Panc1 (cell line): Measurements from ENCODE around the gene MYO18B. TPM values are rescaled to one million over a fixed set of nuclear protein-coding genes. Genes with fewer than 3 reads are reported as not detected.

Source experiments
- ATAC-seq: fragments of 200-7000 bp; cut with Tn5 transposase; 2 replicates; pipeline ENCODE4 v1.9.1; 2020; ENCODE audit warnings: mild to moderate bottlenecking, moderate library complexity
- BruUV-seq: library from RNA; stranded (reverse); fragments of 400-500 nt; replicated peaks from 2 replicates; lab custom pipeline; 2021; lab: Mats Ljungman, UMichigan
- CTCF ChIA-PET: fragments of 300-600 bp; sonication (Branson Sonifier 250); formaldehyde crosslinking; loops from one replicate; lab custom pipeline; 2022; ENCODE audit warnings: antibody characterized with exemption; lab: Charles Lee
- POLR2A ChIA-PET: fragments of 300-600 bp; sonication (Branson Sonifier 250); formaldehyde crosslinking; loops from one replicate; lab custom pipeline; 2022; ENCODE audit warnings: antibody characterized with exemption; lab: Charles Lee
- DNase-seq: peaks from one replicate; pipeline ENCODE4 v3.0.0-alpha.2; 2010; ENCODE audit warnings: low read depth, low spot score
- H3K27ac ChIP-seq: 2 replicates; pipeline ENCODE4 v1.5.1; 2011; ENCODE audit warnings: mild to moderate bottlenecking, low read length, inconsistent platforms
- H3K27me3 ChIP-seq: fragments of 200-500 bp; sonication (Bioruptor generic); 2 replicates; pipeline ENCODE4 v1.6.0; 2014; ENCODE audit warnings: low read length, inconsistent platforms; ENCODE audit not compliant: control insufficient read depth, insufficient read depth
- H3K36me3 ChIP-seq: fragments of 200-500 bp; sonication (Bioruptor generic); 2 replicates; pipeline ENCODE4 v1.5.1; 2014; ENCODE audit warnings: inconsistent platforms, mild to moderate bottlenecking, low read length, moderate library complexity; ENCODE audit not compliant: control insufficient read depth, insufficient read depth
- H3K4me1 ChIP-seq: 2 replicates; pipeline ENCODE4 v1.5.1; 2011; ENCODE audit warnings: inconsistent platforms, mild to moderate bottlenecking, low read length, moderate library complexity; ENCODE audit not compliant: control insufficient read depth, insufficient read depth
- H3K4me3 ChIP-seq, 2 experiments: 2 replicates each; pipeline ENCODE4 v1.5.1; 2011 to 2012; ENCODE audit warnings: low read depth in 2 of 2, low read length in 2 of 2, mild to moderate bottlenecking in 2 of 2, inconsistent platforms in 1 of 2, moderate library complexity in 1 of 2
- H3K9me3 ChIP-seq: fragments of 200-500 bp; sonication (Bioruptor generic); 2 replicates; pipeline ENCODE4 v1.5.1; 2014; ENCODE audit warnings: low read depth, mild to moderate bottlenecking, inconsistent platforms, low read length, moderate library complexity; ENCODE audit not compliant: control insufficient read depth, insufficient read depth
- POLR2AphosphoS5 ChIP-seq: IDR thresholded peaks from 2 replicates; pipeline ENCODE4 v1.6.1; 2012; ENCODE audit warnings: mild to moderate bottlenecking, low read depth, low read length, moderate library complexity
- SIN3A ChIP-seq: IDR thresholded peaks from 2 replicates; pipeline ENCODE4 v1.6.1; 2012; ENCODE audit warnings: low read depth, mild to moderate bottlenecking, low read length, moderate library complexity, borderline replicate concordance; ENCODE audit not compliant: insufficient read depth
- TCF7L2 ChIP-seq: IDR thresholded peaks from 2 replicates; pipeline ENCODE4 v1.6.1; 2011; ENCODE audit warnings: mild to moderate bottlenecking, low read depth, low read length, inconsistent platforms
- in situ Hi-C: cut with HindIII; loops from 2 replicates; pipeline ENCODE4 v1.10.0; 2016; ENCODE audit warnings: low sequenced_read_pairs, low pct_unique_long_range_greater_than_20kb
- intact Hi-C: fragments of 100-400 bp; cut with micrococcal nuclease; formaldehyde crosslinking; loops from one replicate; pipeline ENCODE4 v1.10.0; 2022; ENCODE audit not compliant: unreplicated experiment
- total RNA-seq: library from RNA; stranded (reverse); gene quantifications from one replicate; pipeline ENCODE4 v1.2.1, GENCODE V29; 2021; ENCODE audit not compliant: unreplicated experiment
- TF ChIP-seq, protein P1 (sequence below), 2 experiments: IDR thresholded peaks; 2 replicates each; pipeline ENCODE4 v1.6.1; 2011 to 2012; ENCODE audit warnings: low read depth in 2 of 2, control low read depth in 1 of 2, low read length in 1 of 2, mild to moderate bottlenecking in 1 of 2, moderate library complexity in 1 of 2; ENCODE audit not compliant: insufficient read depth in 1 of 2
- TF ChIP-seq, protein P2 (sequence below): fragments of 450-650 bp; IDR thresholded peaks from 2 replicates; pipeline ENCODE4 v1.5.1; 2017; ENCODE audit warnings: mild to moderate bottlenecking

MYO18B gene
- total RNA-seq, 1 experiment from 2014 or later = not detected

DNA sequence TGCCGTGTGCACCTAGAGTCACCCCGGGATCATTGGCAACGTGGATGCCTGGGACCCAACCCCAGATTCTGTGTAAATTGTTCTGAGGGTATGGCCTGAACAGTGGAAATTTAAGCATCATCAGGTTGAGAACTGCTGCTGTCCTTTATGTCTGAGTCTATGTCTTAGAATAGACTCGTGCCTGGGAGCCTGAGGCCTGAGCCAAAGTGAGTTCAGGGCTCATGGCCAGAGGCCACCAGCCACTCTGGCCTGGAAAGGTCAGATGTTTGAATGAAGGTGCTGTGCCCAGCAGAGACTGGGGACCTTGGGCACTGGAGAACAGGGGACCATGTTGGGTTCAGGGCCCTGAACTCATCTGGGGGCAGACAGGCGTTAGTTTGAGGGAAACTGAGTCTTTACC is 91.1 kb downstream of the MYO18B start:
- no TSS peak for BruUV-seq
- Histone ChIP-seq H3K27me3 (no peaks in the 10 kb centered on the region), H3K9me3 (no peaks in the 10 kb centered on the region), H3K4me1 (no peaks in the 10 kb centered on the region), H3K36me3 (no peaks in the 10 kb centered on the region), H3K4me3 (no peak overlapping the region), H3K27ac (no peak overlapping the region)
- DNase-seq (no peak), ATAC-seq (no peak)
- in situ Hi-C loops (no loop called here), intact Hi-C loops (no loop called here)
- TF ChIP-seq TCF7L2 (no peak), POLR2AphosphoS5 (no peak), SIN3A (no peak)
- TF ChIP-seq, protein P1, sequence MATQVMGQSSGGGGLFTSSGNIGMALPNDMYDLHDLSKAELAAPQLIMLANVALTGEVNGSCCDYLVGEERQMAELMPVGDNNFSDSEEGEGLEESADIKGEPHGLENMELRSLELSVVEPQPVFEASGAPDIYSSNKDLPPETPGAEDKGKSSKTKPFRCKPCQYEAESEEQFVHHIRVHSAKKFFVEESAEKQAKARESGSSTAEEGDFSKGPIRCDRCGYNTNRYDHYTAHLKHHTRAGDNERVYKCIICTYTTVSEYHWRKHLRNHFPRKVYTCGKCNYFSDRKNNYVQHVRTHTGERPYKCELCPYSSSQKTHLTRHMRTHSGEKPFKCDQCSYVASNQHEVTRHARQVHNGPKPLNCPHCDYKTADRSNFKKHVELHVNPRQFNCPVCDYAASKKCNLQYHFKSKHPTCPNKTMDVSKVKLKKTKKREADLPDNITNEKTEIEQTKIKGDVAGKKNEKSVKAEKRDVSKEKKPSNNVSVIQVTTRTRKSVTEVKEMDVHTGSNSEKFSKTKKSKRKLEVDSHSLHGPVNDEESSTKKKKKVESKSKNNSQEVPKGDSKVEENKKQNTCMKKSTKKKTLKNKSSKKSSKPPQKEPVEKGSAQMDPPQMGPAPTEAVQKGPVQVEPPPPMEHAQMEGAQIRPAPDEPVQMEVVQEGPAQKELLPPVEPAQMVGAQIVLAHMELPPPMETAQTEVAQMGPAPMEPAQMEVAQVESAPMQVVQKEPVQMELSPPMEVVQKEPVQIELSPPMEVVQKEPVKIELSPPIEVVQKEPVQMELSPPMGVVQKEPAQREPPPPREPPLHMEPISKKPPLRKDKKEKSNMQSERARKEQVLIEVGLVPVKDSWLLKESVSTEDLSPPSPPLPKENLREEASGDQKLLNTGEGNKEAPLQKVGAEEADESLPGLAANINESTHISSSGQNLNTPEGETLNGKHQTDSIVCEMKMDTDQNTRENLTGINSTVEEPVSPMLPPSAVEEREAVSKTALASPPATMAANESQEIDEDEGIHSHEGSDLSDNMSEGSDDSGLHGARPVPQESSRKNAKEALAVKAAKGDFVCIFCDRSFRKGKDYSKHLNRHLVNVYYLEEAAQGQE (IDR thresholded peaks at IDR 0.05; ENCODE audit: insufficient read depth in 1 of 2, low read depth in 2 of 2, low read length in 1 of 2) = no peak
- TF ChIP-seq, protein P2, sequence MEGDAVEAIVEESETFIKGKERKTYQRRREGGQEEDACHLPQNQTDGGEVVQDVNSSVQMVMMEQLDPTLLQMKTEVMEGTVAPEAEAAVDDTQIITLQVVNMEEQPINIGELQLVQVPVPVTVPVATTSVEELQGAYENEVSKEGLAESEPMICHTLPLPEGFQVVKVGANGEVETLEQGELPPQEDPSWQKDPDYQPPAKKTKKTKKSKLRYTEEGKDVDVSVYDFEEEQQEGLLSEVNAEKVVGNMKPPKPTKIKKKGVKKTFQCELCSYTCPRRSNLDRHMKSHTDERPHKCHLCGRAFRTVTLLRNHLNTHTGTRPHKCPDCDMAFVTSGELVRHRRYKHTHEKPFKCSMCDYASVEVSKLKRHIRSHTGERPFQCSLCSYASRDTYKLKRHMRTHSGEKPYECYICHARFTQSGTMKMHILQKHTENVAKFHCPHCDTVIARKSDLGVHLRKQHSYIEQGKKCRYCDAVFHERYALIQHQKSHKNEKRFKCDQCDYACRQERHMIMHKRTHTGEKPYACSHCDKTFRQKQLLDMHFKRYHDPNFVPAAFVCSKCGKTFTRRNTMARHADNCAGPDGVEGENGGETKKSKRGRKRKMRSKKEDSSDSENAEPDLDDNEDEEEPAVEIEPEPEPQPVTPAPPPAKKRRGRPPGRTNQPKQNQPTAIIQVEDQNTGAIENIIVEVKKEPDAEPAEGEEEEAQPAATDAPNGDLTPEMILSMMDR = no peak
- ChIA-PET POLR2A (no interaction called here), CTCF (no interaction called here)

DNA sequence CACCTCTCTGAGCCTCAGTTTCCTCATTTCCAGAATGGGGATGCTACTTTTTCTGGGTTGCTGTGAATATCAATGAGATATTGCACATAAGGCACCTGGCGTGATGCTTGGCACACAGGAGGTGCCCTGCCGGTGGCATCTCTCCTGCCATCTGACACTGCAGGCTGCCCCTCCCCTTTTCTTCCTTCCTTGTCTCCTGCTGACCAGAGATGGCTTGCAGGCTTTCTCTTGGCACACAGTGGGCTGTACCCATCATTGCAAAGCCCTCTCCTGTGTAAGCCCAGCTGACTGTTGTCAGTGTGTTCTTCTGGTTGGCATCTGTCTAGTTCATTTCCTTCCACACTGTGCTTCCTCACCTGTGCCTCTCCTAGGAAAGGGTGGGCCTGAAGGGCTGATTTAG is 91.7 kb downstream of the MYO18B start:
- no peak for DNase-seq
- intact Hi-C loops (no loop called here), in situ Hi-C loops (no loop called here)
- BruUV-seq = no TSS peak
- no peak for ATAC-seq
- H3K4me3 ChIP-seq = no peak overlapping the region
- H3K9me3 ChIP-seq = no peaks in the 10 kb centered on the region
- no peaks in the 10 kb centered on the region for H3K27me3 ChIP-seq
- TF ChIP-seq POLR2AphosphoS5 (no peak), TCF7L2 (no peak), SIN3A (no peak)
- TF ChIP-seq, protein P1 (IDR thresholded peaks at IDR 0.05; ENCODE audit: insufficient read depth in 1 of 2, low read depth in 2 of 2, low read length in 1 of 2) = no peak
- TF ChIP-seq, protein P2 = no peak
- POLR2A ChIA-PET = no interaction called here
- no peaks in the 10 kb centered on the region for H3K36me3 ChIP-seq
- CTCF ChIA-PET = no interaction called here
- no peak overlapping the region for H3K27ac ChIP-seq
- H3K4me1 ChIP-seq = no peaks in the 10 kb centered on the region
